ENCODE results near the gene ARFGAP3.

GRCh38 chr22:42814215-42814614, 42.9 kb downstream of the ARFGAP3 start:
- no peak for TF ChIP-seq CTCF (conservative IDR thresholded peaks at IDR 0.05; ENCODE audit: low read depth, low read length)
- TF ChIP-seq EZH2 (IDR thresholded peaks at IDR 0.05; ENCODE audit: borderline replicate concordance, low read depth, low read length, poor library complexity, severe bottlenecking): no peak
